Stimulated activated naive B cell treated with anti-CD40 and anti-IgM and Interleukin-4, amounts not matched to agents 10 μg/mL and 1 μg/mL and 100 μg/mL, for 72 hours (primary cell): Measurements from ENCODE around the gene UBE2H.
"Not testable (repeated sequence)": the region's sequence is repeated elsewhere in the genome, so short reads cannot be mapped to it uniquely, and the experiment has no call there.

Experiments
- ATAC-seq, 2 donors: fragments of 150-1000 bp; cut with Tn5 transposase; replicated peaks; 2 replicates each; pipeline ENCODE4 v1.10.0; 2021; ENCODE audit warnings: moderate library complexity in 1 of 2
- DNase-seq: peaks from one replicate; pipeline ENCODE4 v3.0.0; 2021
- H3K27ac Mint-ChIP-seq: one replicate; pipeline ENCODE4 v1.8.0; 2022; ENCODE audit warnings: mild to moderate bottlenecking, mixed read lengths
- H3K27me3 Mint-ChIP-seq, 2 donors: one replicate each; pipeline ENCODE4 v1.8.0; 2022; ENCODE audit warnings: mixed read lengths in 2 of 2
- H3K36me3 Mint-ChIP-seq, 2 donors: one replicate each; pipeline ENCODE4 v1.8.0; 2022; ENCODE audit warnings: mixed read lengths in 2 of 2, mild to moderate bottlenecking in 1 of 2
- H3K4me1 Mint-ChIP-seq, 2 donors: one replicate each; pipeline ENCODE4 v1.8.0; 2022; ENCODE audit warnings: mixed read lengths in 2 of 2, mild to moderate bottlenecking in 1 of 2
- H3K4me3 Mint-ChIP-seq, 2 donors: one replicate each; pipeline ENCODE4 v1.8.0; 2022; ENCODE audit warnings: mild to moderate bottlenecking in 2 of 2, mixed read lengths in 2 of 2, moderate library complexity in 1 of 2
- H3K9me3 Mint-ChIP-seq, 2 donors: one replicate each; pipeline ENCODE4 v1.8.0; 2022; ENCODE audit warnings: mixed read lengths in 2 of 2, mild to moderate bottlenecking in 1 of 2

The UBE2H gene

GRCh38 chr7:129845178-129845971, 107.4 kb downstream of the UBE2H start:
- H3K9me3 Mint-ChIP-seq = no peaks in the 10 kb centered on the region
- H3K4me3 Mint-ChIP-seq = no peak overlapping the region
- H3K36me3 Mint-ChIP-seq = peaks cover 0 to 9% of the 10 kb centered on the region in 2 donors
- H3K27me3 Mint-ChIP-seq = no peaks in the 10 kb centered on the region
- peak; percentile 61 to 73 for ATAC-seq
- DNase-seq = no peak
- peaks cover 8 to 20% of the 10 kb centered on the region in 2 donors for H3K4me1 Mint-ChIP-seq
- H3K27ac Mint-ChIP-seq = no peak overlapping the region

GRCh38 chr7:129843978-129844840, 108.6 kb downstream of the UBE2H start:
- H3K27ac Mint-ChIP-seq = peak overlapping the region; percentile 37
- H3K27me3 Mint-ChIP-seq = no peaks in the 10 kb centered on the region
- peaks cover under 1 to 9% of the 10 kb centered on the region in 2 donors for H3K36me3 Mint-ChIP-seq
- peaks cover 9 to 20% of the 10 kb centered on the region in 2 donors for H3K4me1 Mint-ChIP-seq
- no peaks in the 10 kb centered on the region for H3K9me3 Mint-ChIP-seq
- no peak overlapping the region for H3K4me3 Mint-ChIP-seq
- ATAC-seq (no peak), DNase-seq (no peak)

GRCh38 chr7:129843365-129843898, 109.3 kb downstream of the UBE2H start:
- no peaks in the 10 kb centered on the region for H3K9me3 Mint-ChIP-seq
- H3K27me3 Mint-ChIP-seq = no peaks in the 10 kb centered on the region
- H3K27ac Mint-ChIP-seq = no peak overlapping the region
- H3K4me3 Mint-ChIP-seq = no peak overlapping the region
- H3K4me1 Mint-ChIP-seq = peaks cover 9 to 20% of the 10 kb centered on the region in 2 donors
- ATAC-seq (no peak), DNase-seq (no peak)
- peaks cover 5 to 13% of the 10 kb centered on the region in 2 donors for H3K36me3 Mint-ChIP-seq

- no peak for DNase-seq
- H3K9me3 Mint-ChIP-seq = no peaks in the 10 kb centered on the region
- no peaks in the 10 kb centered on the region for H3K27me3 Mint-ChIP-seq
- H3K36me3 Mint-ChIP-seq = peaks cover 14 to 17% of the 10 kb centered on the region in 2 donors
- H3K4me3 Mint-ChIP-seq = no peak overlapping the region
- H3K4me1 Mint-ChIP-seq = peaks cover 9 to 18% of the 10 kb centered on the region in 2 donors
- no peak overlapping the region for H3K27ac Mint-ChIP-seq
- no peak for ATAC-seq
Measured at GRCh38 chr7:129841465-129841864, 111.3 kb downstream of the UBE2H start.

GRCh38 chr7:129840757-129841156, 112.0 kb downstream of the UBE2H start:
- H3K4me1 Mint-ChIP-seq = peaks cover 9 to 11% of the 10 kb centered on the region in 2 donors
- no peaks in the 10 kb centered on the region for H3K9me3 Mint-ChIP-seq
- DNase-seq = no peak
- no peak for ATAC-seq
- no peak overlapping the region for H3K27ac Mint-ChIP-seq
- peaks cover 14 to 21% of the 10 kb centered on the region in 2 donors for H3K36me3 Mint-ChIP-seq
- H3K4me3 Mint-ChIP-seq = no peak overlapping the region
- no peaks in the 10 kb centered on the region for H3K27me3 Mint-ChIP-seq

GRCh38 chr7:129836983-129837382, 115.8 kb downstream of the UBE2H start:
- Mint-ChIP-seq H3K4me3 (no peak overlapping the region), H3K27me3 (no peaks in the 10 kb centered on the region), H3K4me1 (peaks cover 0 to 6% of the 10 kb centered on the region in 2 donors), H3K36me3 (peaks cover 25 to 34% of the 10 kb centered on the region in 2 donors), H3K27ac (no peak overlapping the region), H3K9me3 (no peaks in the 10 kb centered on the region)
- DNase-seq (no peak), ATAC-seq (no peak)

- ATAC-seq = no peak
- Mint-ChIP-seq H3K36me3 (peaks cover 25 to 34% of the 10 kb centered on the region in 2 donors), H3K4me3 (no peak overlapping the region), H3K4me1 (peaks cover 0 to 1% of the 10 kb centered on the region in 2 donors), H3K27me3 (no peaks in the 10 kb centered on the region), H3K27ac (no peak overlapping the region), H3K9me3 (no peaks in the 10 kb centered on the region)
- DNase-seq = no peak
Measured at GRCh38 chr7:129835569-129835968, 117.2 kb downstream of the UBE2H start.

- Mint-ChIP-seq H3K36me3 (peaks cover 20 to 29% of the 10 kb centered on the region in 2 donors), H3K4me1 (peaks cover 6 to 10% of the 10 kb centered on the region in 2 donors)
- not testable (repeated sequence) for DNase-seq, H3K27me3 Mint-ChIP-seq, H3K4me3 Mint-ChIP-seq, H3K27ac Mint-ChIP-seq, H3K9me3 Mint-ChIP-seq, ATAC-seq
Measured at GRCh38 chr7:129833353-129833752, 119.4 kb downstream of the UBE2H start.

GRCh38 chr7:129832701-129833227, 120.0 kb downstream of the UBE2H start:
- H3K27me3 Mint-ChIP-seq = no peaks in the 10 kb centered on the region
- peaks cover 6 to 10% of the 10 kb centered on the region in 2 donors for H3K4me1 Mint-ChIP-seq
- DNase-seq (no peak), ATAC-seq (no peak)
- H3K36me3 Mint-ChIP-seq = peaks cover 22 to 29% of the 10 kb centered on the region in 2 donors
- peak overlapping the region; percentile 27 for H3K27ac Mint-ChIP-seq
- no peak overlapping the region for H3K4me3 Mint-ChIP-seq
- no peaks in the 10 kb centered on the region for H3K9me3 Mint-ChIP-seq

GRCh38 chr7:129832282-129832681, 120.5 kb downstream of the UBE2H start:
- ATAC-seq = no peak

GRCh38 chr7:129831424-129832058, 121.2 kb downstream of the UBE2H start:
- no peak overlapping the region for H3K4me3 Mint-ChIP-seq
- DNase-seq (no peak), ATAC-seq (no peak)
- H3K9me3 Mint-ChIP-seq = no peaks in the 10 kb centered on the region
- no peaks in the 10 kb centered on the region for H3K27me3 Mint-ChIP-seq
- peaks cover 6 to 10% of the 10 kb centered on the region in 2 donors for H3K4me1 Mint-ChIP-seq
- H3K36me3 Mint-ChIP-seq = peaks cover 14 to 20% of the 10 kb centered on the region in 2 donors
- H3K27ac Mint-ChIP-seq = peak overlapping the region; percentile 20

More at GRCh38 chr7:129832282-129832681, 120.5 kb downstream of the UBE2H start:
- peak overlapping the region; percentile 27 for H3K27ac Mint-ChIP-seq
- H3K36me3 Mint-ChIP-seq = peaks cover 19 to 24% of the 10 kb centered on the region in 2 donors
- H3K9me3 Mint-ChIP-seq = no peaks in the 10 kb centered on the region
- no peaks in the 10 kb centered on the region for H3K27me3 Mint-ChIP-seq
- H3K4me1 Mint-ChIP-seq = peaks cover 6 to 10% of the 10 kb centered on the region in 2 donors
- DNase-seq = no peak
- H3K4me3 Mint-ChIP-seq = no peak overlapping the region

- no peak for DNase-seq
- H3K27ac Mint-ChIP-seq = no peak overlapping the region
- H3K27me3 Mint-ChIP-seq = no peaks in the 10 kb centered on the region
- H3K4me1 Mint-ChIP-seq = peaks cover 9 to 14% of the 10 kb centered on the region in 2 donors
- no peak for ATAC-seq
- no peak overlapping the region for H3K4me3 Mint-ChIP-seq
- H3K9me3 Mint-ChIP-seq = no peaks in the 10 kb centered on the region
- peaks cover 14 to 16% of the 10 kb centered on the region in 2 donors for H3K36me3 Mint-ChIP-seq
Measured at GRCh38 chr7:129830949-129831348, 121.8 kb downstream of the UBE2H start.

- peak; percentile 32 to 35 for ATAC-seq
- peak; percentile 26 for DNase-seq
- Mint-ChIP-seq H3K27ac (peak overlapping the region; percentile 59), H3K4me1 (peaks cover 13 to 22% of the 10 kb centered on the region in 2 donors), H3K4me3 (peak overlapping the region; percentile 48 to 67), H3K36me3 (peaks cover 14 to 16% of the 10 kb centered on the region in 2 donors), H3K27me3 (peaks cover 0 to 7% of the 10 kb centered on the region in 2 donors), H3K9me3 (no peaks in the 10 kb centered on the region)
Measured at GRCh38 chr7:129829737-129830631, 122.8 kb downstream of the UBE2H start.
